Ectodermal cell (in vitro differentiated cells): Measurements from ENCODE around the gene EHBP1.

Experiments
- H3K27ac ChIP-seq: 2 replicates; pipeline ENCODE4 v1.7.0; 2013; ENCODE audit warnings: mild to moderate bottlenecking, low read depth, low read length; ENCODE audit not compliant: insufficient read depth, poor library complexity, severe bottlenecking
- H3K27me3 ChIP-seq: 2 replicates; pipeline ENCODE4 v1.7.0; 2013; ENCODE audit warnings: mild to moderate bottlenecking, low read length; ENCODE audit not compliant: insufficient read depth, control insufficient read depth, poor library complexity, severe bottlenecking
- H3K36me3 ChIP-seq: one replicate; pipeline ENCODE4 v1.7.0; 2013; ENCODE audit warnings: low read length; ENCODE audit not compliant: control insufficient read depth, insufficient read depth
- H3K4me1 ChIP-seq: one replicate; pipeline ENCODE4 v1.7.0; 2013; ENCODE audit warnings: low read length; ENCODE audit not compliant: control insufficient read depth, insufficient read depth
- H3K4me3 ChIP-seq: 2 replicates; pipeline ENCODE4 v1.7.0; 2013; ENCODE audit warnings: low read depth, low read length, control low read depth; ENCODE audit not compliant: insufficient read depth
- H3K9me3 ChIP-seq: 2 replicates; pipeline ENCODE4 v1.7.0; 2013; ENCODE audit warnings: mild to moderate bottlenecking, low read length, moderate library complexity; ENCODE audit not compliant: control insufficient read depth
- WGBS, 2 experiments: methylation state at CpG; one replicate each; pipeline ENCODE4 v1.1.7; 2013; ENCODE audit warnings: missing lambda C conversion rate in 2 of 2; 5-methylcytosine and 5-hydroxymethylcytosine counted together

The EHBP1 gene

GRCh38 chr2:62718225-62718822, 12.8 kb downstream of the EHBP1 start:
- no peak overlapping the region for H3K4me3 ChIP-seq
- no peaks in the 10 kb centered on the region for H3K27me3 ChIP-seq
- WGBS, 2 experiments = 94 to 100% methylated on average over 2 of the region's 2 CpGs
- no peaks in the 10 kb centered on the region for H3K9me3 ChIP-seq
- H3K27ac ChIP-seq = no peak overlapping the region
- H3K36me3 ChIP-seq = no peaks in the 10 kb centered on the region
- no peaks in the 10 kb centered on the region for H3K4me1 ChIP-seq

- Histone ChIP-seq H3K9me3 (no peaks in the 10 kb centered on the region), H3K27me3 (no peaks in the 10 kb centered on the region)
These were observed 14.2 kb downstream of the EHBP1 start for GRCh38 chr2:62719757-62720156.

GRCh38 chr2:62722679-62723078, 17.2 kb downstream of the EHBP1 start:
- Histone ChIP-seq H3K9me3 (no peaks in the 10 kb centered on the region), H3K4me3 (no peak overlapping the region), H3K27ac (no peak overlapping the region), H3K36me3 (no peaks in the 10 kb centered on the region), H3K4me1 (no peaks in the 10 kb centered on the region), H3K27me3 (no peaks in the 10 kb centered on the region)

More at GRCh38 chr2:62719757-62720156, 14.2 kb downstream of the EHBP1 start:
- Histone ChIP-seq H3K36me3 (no peaks in the 10 kb centered on the region), H3K27ac (no peak overlapping the region), H3K4me1 (no peaks in the 10 kb centered on the region), H3K4me3 (no peak overlapping the region)

GRCh38 chr2:62723253-62723652, 17.7 kb downstream of the EHBP1 start:
- no peaks in the 10 kb centered on the region for H3K27me3 ChIP-seq
- no peaks in the 10 kb centered on the region for H3K36me3 ChIP-seq
- H3K4me1 ChIP-seq = no peaks in the 10 kb centered on the region
- no peak overlapping the region for H3K4me3 ChIP-seq
- 83 to 90% methylated on average over 1 of the region's 1 CpG for WGBS, 2 experiments
- H3K27ac ChIP-seq = no peak overlapping the region
- H3K9me3 ChIP-seq = no peaks in the 10 kb centered on the region

- no peak overlapping the region for H3K27ac ChIP-seq
- H3K27me3 ChIP-seq = no peaks in the 10 kb centered on the region
- WGBS, 2 experiments = 100% methylated on average over 2 of the region's 2 CpGs
- H3K4me1 ChIP-seq = no peaks in the 10 kb centered on the region
- no peaks in the 10 kb centered on the region for H3K9me3 ChIP-seq
- H3K36me3 ChIP-seq = no peaks in the 10 kb centered on the region
- no peak overlapping the region for H3K4me3 ChIP-seq
These were observed 18.6 kb downstream of the EHBP1 start for GRCh38 chr2:62724106-62724505.

GRCh38 chr2:62724886-62725711, 19.6 kb downstream of the EHBP1 start:
- WGBS, 2 experiments = 89 to 90% methylated on average over 10 of the region's 10 CpGs
- H3K27me3 ChIP-seq = no peaks in the 10 kb centered on the region
- H3K9me3 ChIP-seq = no peaks in the 10 kb centered on the region
- H3K4me1 ChIP-seq = no peaks in the 10 kb centered on the region
- H3K4me3 ChIP-seq = no peak overlapping the region
- H3K27ac ChIP-seq = no peak overlapping the region
- H3K36me3 ChIP-seq = no peaks in the 10 kb centered on the region

- H3K36me3 ChIP-seq = no peaks in the 10 kb centered on the region
- no peak overlapping the region for H3K4me3 ChIP-seq
- H3K27ac ChIP-seq = no peak overlapping the region
- H3K27me3 ChIP-seq = no peaks in the 10 kb centered on the region
- WGBS, 2 experiments = 92 to 97% methylated on average over 3 of the region's 3 CpGs
- H3K9me3 ChIP-seq = no peaks in the 10 kb centered on the region
- H3K4me1 ChIP-seq = no peaks in the 10 kb centered on the region
These were observed 20.2 kb downstream of the EHBP1 start for GRCh38 chr2:62725712-62726055.

GRCh38 chr2:62727259-62727867, 21.9 kb downstream of the EHBP1 start:
- Histone ChIP-seq H3K4me3 (no peak overlapping the region), H3K36me3 (no peaks in the 10 kb centered on the region), H3K9me3 (no peaks in the 10 kb centered on the region), H3K27ac (no peak overlapping the region), H3K27me3 (no peaks in the 10 kb centered on the region), H3K4me1 (no peaks in the 10 kb centered on the region)
- WGBS, 2 experiments = 82 to 91% methylated on average over 2 of the region's 2 CpGs

GRCh38 chr2:62727876-62728566, 22.5 kb downstream of the EHBP1 start:
- H3K36me3 ChIP-seq = no peaks in the 10 kb centered on the region
- H3K27ac ChIP-seq = no peak overlapping the region
- H3K27me3 ChIP-seq = no peaks in the 10 kb centered on the region
- H3K4me1 ChIP-seq = no peaks in the 10 kb centered on the region
- H3K4me3 ChIP-seq = no peak overlapping the region
- 89 to 92% methylated on average over 4 of the region's 5 CpGs for WGBS, 2 experiments
- no peaks in the 10 kb centered on the region for H3K9me3 ChIP-seq

- Histone ChIP-seq H3K4me1 (peaks cover 4% of the 10 kb centered on the region), H3K27me3 (no peaks in the 10 kb centered on the region), H3K9me3 (no peaks in the 10 kb centered on the region), H3K36me3 (no peaks in the 10 kb centered on the region), H3K4me3 (no peak overlapping the region), H3K27ac (no peak overlapping the region)
- 94 to 99% methylated on average over 2 to 3 of the region's 3 CpGs for WGBS, 2 experiments
These were observed 25.8 kb downstream of the EHBP1 start for GRCh38 chr2:62731275-62731674.
